Activated CD4-positive, CD25-positive, alpha-beta regulatory T cell treated with anti-CD3 and anti-CD28 coated beads, Interleukin-2, amount 50 U/mL, for 24 hours (primary cell): ENCODE measurements around the gene FAT1.

ENCODE experiments used
- ATAC-seq, 2 donors: fragments of 150-1000 bp; cut with Tn5 transposase; one replicate each; pipeline ENCODE4 v1.10.0; 2021; ENCODE audit warnings: mild to moderate bottlenecking in 1 of 2, moderate library complexity in 1 of 2

Gene FAT1

DNA sequence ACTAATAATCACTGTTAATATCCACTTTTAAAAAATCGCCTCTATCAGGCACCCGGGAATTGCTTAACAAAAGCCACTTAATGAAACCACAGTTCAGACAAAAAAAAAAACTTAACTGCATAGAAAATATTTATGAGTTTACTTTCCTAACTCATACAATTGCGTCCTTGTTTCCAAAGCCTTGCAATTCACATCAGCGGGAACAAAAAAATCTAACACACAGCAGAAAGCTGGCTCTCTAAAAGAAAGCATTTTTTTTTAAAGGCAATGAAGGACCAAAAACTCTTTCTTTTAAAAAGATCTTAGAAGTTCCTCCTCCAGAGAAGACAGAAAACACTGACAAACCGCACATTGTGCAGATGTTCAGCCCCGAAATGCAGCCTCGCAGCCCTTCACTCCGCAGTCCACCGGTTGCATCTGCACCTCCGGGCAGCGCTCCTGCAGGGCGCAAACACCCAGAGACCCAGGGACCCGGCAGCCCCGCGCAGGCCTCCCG lies 812 bp downstream of the FAT1 start:
- ATAC-seq: no peak

DNA sequence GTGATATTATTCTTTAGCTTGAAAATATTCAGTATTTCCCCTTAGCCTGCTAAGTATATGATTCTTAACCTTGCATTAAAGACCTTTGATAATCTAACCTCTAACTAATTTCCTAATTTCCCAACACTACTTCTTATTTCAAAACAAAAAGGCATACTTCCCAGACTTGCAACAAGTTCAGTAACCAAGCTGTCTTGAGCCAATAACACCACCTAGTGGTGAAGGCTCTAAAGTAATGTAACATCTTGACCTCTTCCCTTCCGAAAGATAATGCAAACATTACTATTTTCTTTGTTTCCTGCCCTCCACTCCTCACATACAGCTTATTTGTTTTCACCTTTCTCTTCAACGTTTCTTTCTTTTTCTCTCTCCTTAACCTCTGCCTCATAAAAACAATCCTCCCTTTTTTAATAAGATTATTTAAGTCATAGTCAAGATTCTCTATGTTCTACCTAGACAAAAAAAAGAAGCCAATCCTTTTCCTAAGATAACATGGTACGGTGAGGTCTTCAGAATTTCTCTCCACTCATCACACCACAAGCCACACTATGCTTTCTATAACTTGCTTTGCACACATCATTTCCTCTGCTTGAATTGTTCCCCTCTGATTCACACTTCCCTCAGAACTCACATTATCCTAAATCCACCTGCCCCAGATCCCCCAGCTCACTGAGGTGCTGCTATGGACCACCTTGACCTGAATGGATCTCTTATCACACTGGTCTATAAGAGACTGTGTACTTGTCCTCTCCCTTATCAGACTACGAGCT lies 3.5 kb downstream of the FAT1 start:
- no peak for ATAC-seq

DNA sequence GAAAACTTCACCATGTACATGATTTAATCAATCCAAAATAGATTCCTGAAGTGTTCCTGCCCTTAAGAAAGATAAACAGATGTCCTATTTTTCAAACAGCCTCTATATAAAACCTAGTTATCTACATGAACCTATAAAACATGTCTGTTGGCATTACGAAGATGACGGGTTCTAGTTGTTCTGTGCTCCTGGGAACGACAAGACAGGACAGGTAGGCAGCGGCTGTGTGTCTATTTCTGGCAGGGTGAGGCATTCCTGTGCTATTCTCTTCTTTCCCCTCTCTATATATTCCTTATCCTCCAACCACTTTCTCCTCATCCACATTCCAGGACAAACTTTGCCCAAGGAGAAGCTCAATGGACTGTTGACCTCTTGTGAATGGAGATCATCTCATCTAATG lies 6.1 kb downstream of the FAT1 start:
- ATAC-seq: no peak

DNA sequence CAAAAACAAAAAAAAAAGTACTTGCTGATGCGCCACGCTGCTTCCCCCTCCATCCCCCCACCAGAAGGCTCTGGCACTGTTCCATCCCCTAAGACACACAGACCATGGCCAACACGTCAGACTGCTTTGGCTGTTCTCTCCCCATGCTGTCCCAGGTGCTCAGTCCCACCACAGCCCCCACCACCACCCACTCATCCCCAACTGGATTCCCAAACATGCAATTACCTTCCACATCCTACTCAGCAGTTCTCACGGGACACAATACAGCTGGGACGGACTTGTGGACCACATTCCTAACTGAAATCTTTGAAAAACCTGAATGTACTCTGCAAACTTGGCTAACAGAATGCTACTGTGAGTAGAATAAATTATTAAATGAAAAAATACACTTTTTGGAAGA lies 8.6 kb downstream of the FAT1 start:
- no peak for ATAC-seq

DNA sequence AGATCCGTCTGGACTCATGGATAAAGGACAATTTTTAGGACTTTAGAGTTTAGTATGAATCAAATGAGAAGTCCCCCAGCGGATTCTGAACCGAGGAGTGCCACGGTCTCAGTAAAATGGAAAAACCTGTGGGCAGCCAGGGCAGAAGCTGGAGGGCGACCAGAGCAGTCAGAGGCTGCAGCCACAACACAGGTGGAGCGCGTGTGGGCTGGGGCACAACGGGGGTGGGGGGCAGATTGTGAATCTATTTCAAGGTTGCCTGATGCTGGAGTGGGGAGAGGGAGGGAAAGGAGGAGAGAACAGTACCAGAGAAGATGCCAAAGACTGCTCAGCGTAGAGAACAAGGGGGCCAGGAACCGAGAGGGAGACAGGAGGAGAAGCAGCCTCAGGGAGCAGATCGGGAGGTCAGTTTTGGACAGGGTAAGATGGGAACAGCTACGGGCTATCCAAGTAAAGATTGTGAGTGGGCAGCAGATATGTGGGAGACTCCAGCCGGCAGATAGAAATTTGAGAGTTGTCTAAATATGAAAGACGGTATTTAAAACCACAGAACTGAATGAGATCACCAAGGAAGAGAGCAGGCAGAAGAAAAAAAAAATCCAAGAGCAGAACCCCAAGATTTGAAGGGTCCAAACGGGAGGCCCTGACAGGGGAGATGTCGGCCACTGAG lies 9.5 kb downstream of the FAT1 start:
- no peak for ATAC-seq

DNA sequence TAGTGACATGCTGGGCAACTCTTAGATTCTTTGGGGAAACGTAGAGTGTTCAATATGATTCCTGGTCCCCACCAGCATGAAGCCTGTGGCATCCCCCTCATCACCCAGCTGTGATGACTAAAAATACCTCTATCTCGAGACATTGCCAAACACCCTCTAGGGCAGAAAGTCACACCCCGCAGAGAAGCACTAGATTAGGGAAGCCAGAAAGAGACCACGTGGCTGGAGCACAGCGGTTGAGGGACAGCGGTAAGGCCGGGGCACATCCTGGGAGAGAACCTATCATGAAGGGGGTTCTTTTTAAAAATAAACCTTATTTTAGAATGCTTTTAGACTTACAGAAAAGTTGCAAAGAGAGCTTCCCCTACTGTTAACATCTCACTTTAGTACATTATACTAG lies 11.0 kb downstream of the FAT1 start:
- no peak for ATAC-seq

DNA sequence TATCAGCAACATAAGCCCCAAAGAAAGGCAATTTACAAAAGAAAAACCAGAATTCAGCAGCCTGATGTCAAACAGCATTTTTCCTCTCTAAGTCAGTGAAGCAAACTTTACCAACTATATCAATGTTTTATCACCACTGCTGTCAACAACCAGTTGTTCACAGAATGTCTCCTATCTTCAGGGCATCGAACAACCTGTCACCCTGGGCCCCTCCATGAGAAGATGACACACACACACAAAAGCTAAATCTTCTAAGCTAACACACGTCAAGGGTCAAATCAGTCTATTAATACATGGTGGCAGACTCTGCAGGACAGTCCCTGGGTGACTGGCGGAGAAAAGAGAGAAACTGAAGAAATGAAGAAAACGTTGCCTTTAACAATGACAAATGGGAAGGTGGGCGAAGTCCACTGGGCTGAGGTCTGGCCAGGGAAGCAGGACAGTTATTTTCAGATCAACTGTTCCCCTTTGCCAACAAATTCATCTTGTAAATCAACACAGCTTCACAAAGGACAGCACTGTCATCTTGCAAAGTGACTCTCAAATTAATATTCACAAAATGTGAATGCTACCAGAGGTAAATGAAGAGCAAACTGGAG lies 13.0 kb downstream of the FAT1 start:
- ATAC-seq: no peak

DNA sequence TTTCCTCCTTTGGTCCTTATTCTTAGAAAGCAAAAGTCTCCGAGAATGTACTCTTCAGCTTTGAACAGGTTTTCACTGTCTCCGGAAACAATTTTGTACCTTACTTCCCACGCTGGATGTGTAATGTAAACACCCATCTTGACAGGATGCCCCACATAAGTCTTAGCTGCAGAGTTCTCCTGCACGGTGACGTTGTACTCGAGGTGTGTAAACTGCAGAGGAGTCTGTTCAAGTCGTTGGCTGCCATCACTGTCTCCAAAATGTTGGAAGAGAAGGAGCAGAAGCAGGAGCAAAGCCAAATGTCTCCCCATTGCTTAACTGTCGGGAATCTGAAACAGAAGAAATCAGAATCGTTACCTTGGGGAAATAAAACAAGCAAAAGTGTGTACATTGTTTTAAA lies 14.1 kb downstream of the FAT1 start:
- no peak for ATAC-seq

DNA sequence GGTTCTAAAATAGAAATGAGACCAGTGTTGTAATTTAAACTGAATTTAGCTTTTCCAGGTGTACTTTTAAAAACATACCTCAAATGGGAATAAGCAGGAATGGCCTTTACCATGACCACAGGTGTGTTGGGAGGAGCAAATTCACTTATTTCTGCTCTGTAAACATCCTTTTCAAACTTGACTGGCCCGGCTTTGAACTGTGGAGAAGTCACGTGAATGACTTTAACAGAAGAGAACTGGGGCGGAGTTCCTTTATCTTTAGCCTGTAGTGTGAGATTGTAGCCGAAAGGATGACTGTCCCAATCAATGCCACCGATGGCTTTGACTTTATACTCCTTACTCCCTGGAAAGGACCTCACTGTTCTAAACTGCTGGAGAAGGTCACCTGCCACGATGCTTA lies 15.1 kb downstream of the FAT1 start:
- ATAC-seq: no peak

DNA sequence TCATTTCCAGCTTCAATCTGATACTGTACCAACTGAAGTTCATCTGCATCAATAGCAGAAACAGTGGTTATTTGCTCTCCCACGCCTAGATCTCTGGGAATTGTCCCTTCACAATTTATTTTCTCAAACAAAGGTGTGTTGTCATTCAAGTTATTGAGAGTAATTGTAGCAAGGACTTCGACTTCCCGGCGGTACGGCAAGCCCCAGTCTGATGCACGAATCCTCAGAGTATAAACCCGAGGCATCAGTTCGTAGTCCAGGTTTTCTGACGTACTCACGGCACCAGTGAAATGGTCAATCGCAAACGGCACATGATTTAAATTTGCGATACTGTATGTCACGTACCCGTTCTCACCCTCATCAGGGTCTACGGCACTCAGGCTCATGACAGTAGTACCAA lies 15.7 kb downstream of the FAT1 start:
- ATAC-seq: no peak

DNA sequence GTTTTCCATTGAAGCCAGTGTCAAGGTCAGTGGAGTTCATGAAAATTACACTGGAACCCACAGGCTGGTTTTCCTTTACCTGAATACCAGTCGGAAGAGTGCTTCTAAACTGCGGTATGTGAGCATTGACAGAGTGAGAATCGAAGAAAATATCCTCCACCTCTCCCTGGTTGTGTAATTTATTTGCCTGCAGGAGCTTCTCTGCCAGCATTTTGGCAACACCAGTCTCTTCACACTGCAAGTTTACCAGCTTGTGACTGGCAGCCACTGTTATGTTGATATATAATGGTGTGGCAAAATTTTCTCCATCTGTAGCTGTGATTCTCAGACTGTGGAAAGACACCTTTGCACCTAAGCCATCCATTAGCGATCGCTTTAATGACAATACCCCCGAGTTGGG lies 16.1 kb downstream of the FAT1 start:
- no peak for ATAC-seq

DNA sequence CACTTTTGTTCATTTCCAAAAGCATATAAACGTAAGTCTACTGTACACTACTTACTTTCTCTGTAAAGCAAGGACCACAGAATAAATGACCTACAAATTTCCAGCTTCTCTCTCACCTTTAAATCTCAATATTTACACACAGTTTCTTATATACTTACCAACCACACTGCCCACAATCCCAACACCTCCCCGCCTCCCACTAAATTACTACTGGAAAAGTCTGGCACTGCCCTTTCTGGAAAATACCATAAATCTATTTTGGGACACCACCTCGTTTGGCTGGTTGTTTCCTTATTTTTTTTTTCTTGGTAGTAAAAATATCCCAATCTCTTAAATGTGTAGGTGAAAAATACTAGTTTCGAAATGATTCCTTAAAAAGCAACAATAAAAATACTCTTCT lies 19.6 kb downstream of the FAT1 start:
- no peak for ATAC-seq

DNA sequence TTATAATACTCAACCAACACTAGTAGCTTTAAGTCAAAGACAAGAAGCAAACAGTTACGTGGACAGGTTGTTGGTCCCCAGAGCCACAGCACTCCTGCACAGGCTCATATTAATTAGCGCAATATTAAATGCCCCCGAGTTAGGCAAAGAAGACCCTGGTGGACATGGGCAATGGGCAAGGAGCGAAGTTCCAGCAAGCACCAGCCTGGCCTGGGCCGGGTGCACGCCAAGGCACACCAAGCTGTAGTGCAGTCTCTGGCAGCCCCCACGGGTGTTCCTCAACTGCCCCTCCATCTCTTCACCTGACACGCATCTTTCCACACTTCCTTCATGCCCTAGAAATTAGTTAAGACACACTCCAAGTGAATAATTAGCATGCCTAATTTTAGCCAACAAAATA lies 20.1 kb downstream of the FAT1 start:
- ATAC-seq: no peak

DNA sequence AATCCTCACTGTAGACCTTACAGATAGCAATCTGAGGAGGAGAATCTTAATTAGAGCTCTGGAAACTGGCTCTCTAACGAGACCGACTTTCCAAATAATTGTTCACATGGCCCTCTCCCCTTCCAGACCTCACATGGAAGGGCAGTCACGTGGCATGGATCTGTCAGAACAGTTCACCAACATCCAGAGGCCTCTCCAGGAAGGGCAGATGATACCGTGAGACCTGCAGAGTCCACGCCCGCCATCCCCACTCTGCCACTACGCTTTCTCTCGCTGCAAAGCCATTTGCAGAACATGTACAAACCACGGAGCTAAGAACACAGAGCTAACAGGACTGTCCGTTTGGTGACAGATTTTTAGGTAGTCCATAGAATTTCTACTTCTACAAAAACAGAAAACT lies 20.7 kb downstream of the FAT1 start:
- no peak for ATAC-seq

DNA sequence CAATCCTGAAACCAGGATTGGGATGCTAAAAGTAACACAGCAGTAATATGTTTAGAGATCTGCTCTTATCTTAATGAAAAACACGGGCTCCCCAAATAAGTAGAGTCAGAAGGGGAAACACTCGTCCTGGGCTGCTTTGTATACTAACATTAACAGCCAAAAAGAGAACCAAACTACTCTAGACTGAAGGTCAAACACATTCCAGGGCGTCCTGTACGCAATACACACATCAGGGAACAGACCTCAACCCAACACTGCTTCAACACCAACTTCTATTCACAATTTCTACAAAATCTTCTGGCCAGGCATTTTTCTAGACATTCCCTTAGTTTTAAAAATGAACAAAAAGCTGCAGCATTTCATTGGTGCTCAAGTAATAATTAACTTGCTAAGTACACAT lies 21.4 kb downstream of the FAT1 start:
- ATAC-seq: no peak

DNA sequence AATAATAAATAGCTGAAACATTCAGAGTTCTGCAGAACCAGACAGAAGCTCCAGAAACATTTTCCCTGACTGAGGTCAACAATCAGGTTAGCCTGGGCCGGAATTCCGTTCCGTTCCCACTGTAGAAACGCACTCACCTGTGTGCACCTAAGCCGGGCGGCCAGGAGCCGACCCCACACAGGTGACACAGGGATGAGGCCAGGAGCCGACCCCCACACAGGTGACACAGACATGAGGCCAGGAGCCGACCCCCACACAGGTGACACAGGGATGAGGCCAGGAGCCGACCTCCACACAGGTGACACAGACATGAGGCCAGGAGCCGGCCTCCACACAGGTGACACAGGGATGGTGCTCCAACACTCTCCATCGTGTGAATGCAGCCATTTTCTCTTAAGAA lies 21.9 kb downstream of the FAT1 start:
- ATAC-seq: no peak

DNA sequence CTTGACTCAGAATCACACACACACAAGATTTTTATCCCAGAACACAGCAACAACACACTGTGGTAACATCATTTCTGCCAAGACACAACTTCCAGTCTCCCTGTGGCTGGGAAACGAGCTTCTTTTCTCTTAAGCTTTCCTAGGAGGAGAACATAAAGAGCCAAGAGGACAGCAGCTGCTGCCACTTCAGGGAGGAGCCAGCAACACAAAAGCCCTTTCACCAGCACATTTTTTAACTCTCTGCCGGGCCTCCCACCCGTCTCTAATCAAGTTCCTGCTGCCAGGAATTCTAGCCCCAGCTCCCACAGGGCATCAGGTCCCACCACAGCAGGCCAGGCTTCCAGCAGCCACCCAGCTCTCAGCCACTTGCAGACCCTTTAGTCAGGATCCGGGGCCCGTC lies 22.4 kb downstream of the FAT1 start:
- ATAC-seq: no peak

DNA sequence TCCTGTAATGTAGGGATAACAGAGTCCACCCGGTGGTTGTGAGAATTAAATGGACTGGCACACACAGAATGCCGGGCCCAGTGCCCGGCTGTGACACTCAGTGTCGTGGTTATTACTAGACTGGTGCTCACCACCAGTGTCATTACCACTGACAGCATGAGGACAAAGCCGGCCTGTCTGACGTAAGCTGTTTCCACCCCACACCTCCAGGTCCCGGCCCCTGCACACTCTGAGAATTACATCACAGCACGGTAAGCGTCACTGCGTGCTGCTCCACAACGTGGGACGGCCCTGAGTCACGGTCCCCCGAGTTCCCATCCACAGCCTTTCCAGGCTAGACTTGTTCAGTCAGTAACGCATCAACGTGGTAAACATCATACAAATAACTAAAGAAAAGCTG lies 22.9 kb downstream of the FAT1 start:
- ATAC-seq: no peak

DNA sequence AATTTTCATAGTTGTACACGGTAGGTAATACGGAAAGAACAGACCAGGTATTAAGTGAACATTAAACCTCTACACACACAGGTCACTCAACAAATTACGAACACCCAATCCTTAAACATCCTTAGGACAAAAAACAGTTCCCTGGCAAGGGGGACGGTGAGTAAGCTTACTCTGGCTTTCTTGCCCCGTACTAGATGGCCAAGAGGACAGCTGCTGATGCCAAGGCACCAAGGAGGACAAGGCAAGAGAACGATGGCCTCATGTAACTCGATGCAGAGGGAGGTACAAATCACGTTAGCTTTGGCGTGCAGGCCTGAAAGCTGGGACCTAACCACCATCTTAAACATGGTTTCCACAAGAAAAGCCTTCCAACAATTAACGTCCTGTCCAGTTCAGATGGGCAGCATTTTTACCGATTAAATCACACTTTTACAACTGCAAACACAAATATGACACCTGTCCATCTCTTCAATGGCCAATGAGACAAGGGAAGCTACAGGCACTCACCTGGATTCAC lies 23.7 kb downstream of the FAT1 start:
- ATAC-seq: no peak

DNA sequence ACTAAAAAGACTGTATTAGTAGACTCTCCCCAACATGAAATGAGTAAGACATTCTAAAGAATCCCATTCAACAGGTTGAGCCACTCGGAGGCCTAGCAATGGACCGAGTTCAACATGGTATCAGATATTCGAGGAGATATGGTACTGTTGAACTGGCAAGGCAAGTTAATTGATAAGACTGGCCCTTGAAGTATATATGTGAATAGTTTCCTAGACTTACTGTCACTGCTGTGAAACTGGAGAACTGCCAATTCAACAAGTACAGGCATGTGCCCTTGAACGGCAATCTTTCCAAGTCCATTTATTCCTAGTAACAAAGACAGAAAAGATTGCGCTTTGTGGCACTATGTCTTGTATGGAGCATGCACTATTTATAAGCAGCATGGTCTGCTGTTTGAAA lies 24.4 kb downstream of the FAT1 start:
- no peak for ATAC-seq

DNA sequence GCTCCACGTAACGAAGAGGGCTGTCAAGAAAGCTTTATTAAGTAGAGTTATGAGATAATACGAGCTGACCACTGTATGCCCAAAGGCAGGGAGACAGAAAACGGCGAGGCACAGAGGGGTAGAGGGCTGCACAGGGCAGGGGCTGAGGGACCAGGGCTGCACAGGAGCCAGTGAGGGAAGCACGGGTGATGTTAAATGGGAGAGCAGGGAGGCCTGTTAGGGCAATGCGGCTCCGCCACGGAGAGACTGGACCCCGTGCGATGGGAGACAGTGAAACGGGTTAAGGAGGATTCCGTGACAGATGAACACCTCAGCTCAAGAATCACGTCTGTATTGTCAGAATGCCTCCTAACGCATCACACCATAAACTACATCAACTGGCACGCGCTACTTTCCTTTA lies 25.1 kb downstream of the FAT1 start:
- no peak for ATAC-seq

DNA sequence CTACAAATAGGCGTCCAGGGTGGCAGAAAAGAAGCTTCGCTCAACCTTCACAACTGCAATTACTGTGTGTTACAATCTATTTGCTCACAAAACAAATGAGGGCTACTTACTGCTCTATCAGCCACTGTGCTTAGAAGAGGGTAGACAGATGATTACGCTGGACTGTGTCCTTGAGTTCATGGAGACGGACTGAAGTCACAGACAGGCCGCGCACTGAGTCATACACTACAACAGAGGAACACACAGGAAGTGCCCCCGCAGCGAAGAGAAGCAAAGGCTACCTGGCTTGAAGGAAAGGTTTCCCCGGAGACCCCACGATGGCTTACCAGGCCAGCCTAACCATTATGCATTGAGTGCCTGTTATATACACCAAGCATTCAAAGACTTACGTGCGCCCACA lies 25.6 kb downstream of the FAT1 start:
- no peak for ATAC-seq

DNA sequence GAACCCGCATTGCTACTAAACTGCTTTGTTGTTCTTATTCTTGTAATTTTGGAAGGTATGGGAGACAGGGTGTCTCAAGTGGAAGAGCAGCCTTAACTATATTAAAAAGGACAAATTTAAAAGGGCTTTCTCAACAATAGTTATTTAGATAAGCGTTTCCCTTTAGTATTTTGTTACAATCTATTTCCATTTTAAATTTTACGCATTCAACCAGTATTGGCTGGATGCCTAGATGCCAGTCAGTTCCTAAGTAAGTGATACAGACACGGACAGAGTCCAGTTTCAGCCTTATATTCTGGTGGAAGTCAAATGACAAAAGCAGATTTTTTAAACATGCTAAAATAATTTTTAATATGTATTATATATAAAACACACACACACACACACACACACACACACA lies 28.3 kb downstream of the FAT1 start:
- ATAC-seq: no peak

DNA sequence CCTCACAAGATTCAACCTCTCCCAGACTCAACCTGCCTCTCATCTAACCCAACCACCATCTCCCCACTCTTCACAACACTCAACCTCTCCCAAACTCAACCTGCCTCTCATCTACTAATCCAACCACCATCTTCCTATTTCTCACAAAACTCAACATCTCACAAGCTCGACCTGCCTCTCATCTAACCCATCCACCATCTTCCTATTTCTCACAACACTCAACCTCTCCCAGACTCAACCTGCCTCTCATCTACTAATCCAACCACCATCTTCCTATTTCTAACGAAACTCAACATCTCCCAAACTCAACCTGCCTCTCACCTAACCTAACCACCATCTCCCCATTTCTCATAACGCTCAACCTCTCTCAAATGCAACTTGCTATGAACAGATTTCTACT lies 29.8 kb downstream of the FAT1 start:
- no peak for ATAC-seq
